Neural progenitor cell (in vitro differentiated cells): ENCODE measurements around the gene SLC10A1.

Source experiments
- EZH2 ChIP-seq: fragments of 200-600 bp; sonication (generic); IDR thresholded peaks from 2 replicates; pipeline ENCODE4 v1.6.1; 2017; ENCODE audit warnings: antibody characterized with exemption, mild to moderate bottlenecking, moderate library complexity
- TF ChIP-seq, protein P1 (sequence below): fragments of 200-600 bp; sonication (generic); IDR thresholded peaks from 2 replicates; pipeline ENCODE4 v1.5.1; 2017; ENCODE audit warnings: antibody characterized with exemption, mild to moderate bottlenecking

- TF ChIP-seq, protein P1, sequence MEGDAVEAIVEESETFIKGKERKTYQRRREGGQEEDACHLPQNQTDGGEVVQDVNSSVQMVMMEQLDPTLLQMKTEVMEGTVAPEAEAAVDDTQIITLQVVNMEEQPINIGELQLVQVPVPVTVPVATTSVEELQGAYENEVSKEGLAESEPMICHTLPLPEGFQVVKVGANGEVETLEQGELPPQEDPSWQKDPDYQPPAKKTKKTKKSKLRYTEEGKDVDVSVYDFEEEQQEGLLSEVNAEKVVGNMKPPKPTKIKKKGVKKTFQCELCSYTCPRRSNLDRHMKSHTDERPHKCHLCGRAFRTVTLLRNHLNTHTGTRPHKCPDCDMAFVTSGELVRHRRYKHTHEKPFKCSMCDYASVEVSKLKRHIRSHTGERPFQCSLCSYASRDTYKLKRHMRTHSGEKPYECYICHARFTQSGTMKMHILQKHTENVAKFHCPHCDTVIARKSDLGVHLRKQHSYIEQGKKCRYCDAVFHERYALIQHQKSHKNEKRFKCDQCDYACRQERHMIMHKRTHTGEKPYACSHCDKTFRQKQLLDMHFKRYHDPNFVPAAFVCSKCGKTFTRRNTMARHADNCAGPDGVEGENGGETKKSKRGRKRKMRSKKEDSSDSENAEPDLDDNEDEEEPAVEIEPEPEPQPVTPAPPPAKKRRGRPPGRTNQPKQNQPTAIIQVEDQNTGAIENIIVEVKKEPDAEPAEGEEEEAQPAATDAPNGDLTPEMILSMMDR: no peak
- no peak for TF ChIP-seq EZH2
These were observed 1.3 kb upstream of the SLC10A1 start for GRCh38 chr14:69798339-69798735.
